ENCODE measurements around the gene MSLN.

Gene MSLN

DNA sequence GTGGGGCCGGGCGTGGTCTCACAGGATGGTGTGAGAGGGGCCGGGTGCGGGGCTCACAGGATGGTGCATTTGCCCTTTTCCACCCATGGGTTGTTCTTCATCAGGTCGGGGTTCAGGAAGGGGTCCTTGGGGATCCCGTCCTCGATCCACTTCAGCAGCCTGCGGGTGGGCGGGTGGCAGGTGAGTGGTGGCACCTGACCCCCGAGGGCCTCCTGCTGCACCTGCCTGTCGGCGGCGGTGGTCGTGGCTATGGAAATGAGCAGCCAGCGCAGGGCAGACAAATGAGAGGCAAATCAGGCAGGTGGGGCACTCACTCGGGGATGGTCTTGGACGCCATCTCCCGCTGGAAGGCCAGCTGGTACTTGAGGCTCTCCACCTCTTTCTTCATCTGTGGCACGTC lies 38.1 kb downstream of the MSLN start:
- H3K4me1 ChIP-seq (ENCODE audit: insufficient read depth, low read length, severe bottlenecking) = no peaks in the 10 kb centered on the region
- H3K9ac ChIP-seq (ENCODE audit: low read length) = no peak overlapping the region
- H3K9me2 ChIP-seq (ENCODE audit: low read depth, low read length) = no peaks in the 10 kb centered on the region
- peaks cover 23% of the 10 kb centered on the region for H3K36me3 ChIP-seq (ENCODE audit: insufficient read depth, low read length)
- peaks cover 13% of the 10 kb centered on the region; the same call in 1 of the 2 replicates for H3K27me3 ChIP-seq (ENCODE audit: insufficient read depth, low read length)
- H3K27ac ChIP-seq (ENCODE audit: low read depth, low read length, poor library complexity, severe bottlenecking) = no peak overlapping the region
- TF ChIP-seq, protein P1, sequence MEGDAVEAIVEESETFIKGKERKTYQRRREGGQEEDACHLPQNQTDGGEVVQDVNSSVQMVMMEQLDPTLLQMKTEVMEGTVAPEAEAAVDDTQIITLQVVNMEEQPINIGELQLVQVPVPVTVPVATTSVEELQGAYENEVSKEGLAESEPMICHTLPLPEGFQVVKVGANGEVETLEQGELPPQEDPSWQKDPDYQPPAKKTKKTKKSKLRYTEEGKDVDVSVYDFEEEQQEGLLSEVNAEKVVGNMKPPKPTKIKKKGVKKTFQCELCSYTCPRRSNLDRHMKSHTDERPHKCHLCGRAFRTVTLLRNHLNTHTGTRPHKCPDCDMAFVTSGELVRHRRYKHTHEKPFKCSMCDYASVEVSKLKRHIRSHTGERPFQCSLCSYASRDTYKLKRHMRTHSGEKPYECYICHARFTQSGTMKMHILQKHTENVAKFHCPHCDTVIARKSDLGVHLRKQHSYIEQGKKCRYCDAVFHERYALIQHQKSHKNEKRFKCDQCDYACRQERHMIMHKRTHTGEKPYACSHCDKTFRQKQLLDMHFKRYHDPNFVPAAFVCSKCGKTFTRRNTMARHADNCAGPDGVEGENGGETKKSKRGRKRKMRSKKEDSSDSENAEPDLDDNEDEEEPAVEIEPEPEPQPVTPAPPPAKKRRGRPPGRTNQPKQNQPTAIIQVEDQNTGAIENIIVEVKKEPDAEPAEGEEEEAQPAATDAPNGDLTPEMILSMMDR (IDR thresholded peaks at IDR 0.05; ENCODE audit: low read length) = no peak
- no peak for TF ChIP-seq EZH2 (IDR thresholded peaks at IDR 0.05; ENCODE audit: borderline replicate concordance, low read length)
- no peak overlapping the region for H3K4me3 ChIP-seq (ENCODE audit: low read depth, low read length, poor library complexity, severe bottlenecking)
- no peak overlapping the region for H2AFZ ChIP-seq (ENCODE audit: low read length)
- H3K4me2 ChIP-seq (ENCODE audit: low read length) = no peak overlapping the region
- H3F3A ChIP-seq (ENCODE audit: insufficient read depth, low read length) = no peaks in the 10 kb centered on the region
- no peaks in the 10 kb centered on the region for H3K79me2 ChIP-seq (ENCODE audit: insufficient read depth, low read length)
- no peaks in the 10 kb centered on the region for H4K20me1 ChIP-seq (ENCODE audit: insufficient read depth, low read length)
- no peaks in the 10 kb centered on the region for H3K9me3 ChIP-seq (ENCODE audit: low read length)

DNA sequence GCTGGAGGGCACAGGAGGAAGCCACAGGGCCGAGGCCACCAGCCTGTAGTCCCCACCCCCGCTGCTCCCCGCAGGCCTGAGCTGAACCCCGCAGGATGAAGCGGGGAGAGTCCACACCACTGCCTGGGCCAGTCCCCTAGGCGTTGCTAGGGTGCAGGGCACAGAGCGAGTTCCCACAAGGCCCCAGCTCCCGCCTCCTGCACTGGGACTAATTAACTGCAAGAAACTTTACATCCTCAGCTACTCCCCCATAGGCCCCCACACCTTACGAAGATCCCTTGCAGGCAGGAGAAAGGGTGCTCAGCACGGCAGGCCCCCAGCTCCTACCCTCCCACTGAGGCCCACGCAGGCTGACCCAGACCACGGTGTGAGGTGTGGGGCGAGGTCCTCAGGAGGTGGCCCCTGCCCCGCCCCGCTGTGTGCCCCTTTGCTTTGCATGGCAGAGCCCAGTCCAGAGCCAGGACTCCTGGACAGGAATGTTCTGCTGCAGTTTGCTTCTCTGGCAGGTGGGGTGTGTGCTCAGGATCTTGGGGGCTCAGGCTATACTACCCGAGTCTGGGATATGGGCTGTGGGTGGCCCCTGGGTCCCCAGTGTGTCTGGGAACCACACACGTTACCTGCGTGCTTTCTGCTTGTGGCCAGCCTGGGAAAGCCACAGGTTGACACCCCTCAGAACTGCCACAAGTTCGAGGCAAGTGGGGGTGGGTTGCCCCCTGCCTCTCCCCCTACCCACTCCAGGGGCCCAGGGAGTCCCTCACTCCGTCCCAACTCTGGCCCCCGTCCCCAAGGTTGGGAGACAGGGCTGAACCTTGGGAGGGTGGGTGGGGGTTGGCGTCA lies 38.8 kb downstream of the MSLN start:
- no peaks in the 10 kb centered on the region for H3K9me2 ChIP-seq (ENCODE audit: low read depth, low read length)
- peaks cover 22% of the 10 kb centered on the region for H3K36me3 ChIP-seq (ENCODE audit: insufficient read depth, low read length)
- peaks cover 13% of the 10 kb centered on the region; the same call in 1 of the 2 replicates for H3K27me3 ChIP-seq (ENCODE audit: insufficient read depth, low read length)
- no peak overlapping the region for H3K27ac ChIP-seq (ENCODE audit: low read depth, low read length, poor library complexity, severe bottlenecking)
- H3K79me2 ChIP-seq (ENCODE audit: insufficient read depth, low read length) = no peaks in the 10 kb centered on the region
- no peaks in the 10 kb centered on the region for H3F3A ChIP-seq (ENCODE audit: insufficient read depth, low read length)
- H3K4me1 ChIP-seq (ENCODE audit: insufficient read depth, low read length, severe bottlenecking) = no peaks in the 10 kb centered on the region
- no peaks in the 10 kb centered on the region for H4K20me1 ChIP-seq (ENCODE audit: insufficient read depth, low read length)
- no peaks in the 10 kb centered on the region for H3K9me3 ChIP-seq (ENCODE audit: low read length)
- H2AFZ ChIP-seq (ENCODE audit: low read length) = no peak overlapping the region
- TF ChIP-seq EZH2 (IDR thresholded peaks at IDR 0.05; ENCODE audit: borderline replicate concordance, low read length) = no peak
- TF ChIP-seq, protein P1 (IDR thresholded peaks at IDR 0.05; ENCODE audit: low read length) = no peak
- H3K9ac ChIP-seq (ENCODE audit: low read length) = no peak overlapping the region
- H3K4me2 ChIP-seq (ENCODE audit: low read length) = no peak overlapping the region
- no peak overlapping the region for H3K4me3 ChIP-seq (ENCODE audit: low read depth, low read length, poor library complexity, severe bottlenecking)

DNA sequence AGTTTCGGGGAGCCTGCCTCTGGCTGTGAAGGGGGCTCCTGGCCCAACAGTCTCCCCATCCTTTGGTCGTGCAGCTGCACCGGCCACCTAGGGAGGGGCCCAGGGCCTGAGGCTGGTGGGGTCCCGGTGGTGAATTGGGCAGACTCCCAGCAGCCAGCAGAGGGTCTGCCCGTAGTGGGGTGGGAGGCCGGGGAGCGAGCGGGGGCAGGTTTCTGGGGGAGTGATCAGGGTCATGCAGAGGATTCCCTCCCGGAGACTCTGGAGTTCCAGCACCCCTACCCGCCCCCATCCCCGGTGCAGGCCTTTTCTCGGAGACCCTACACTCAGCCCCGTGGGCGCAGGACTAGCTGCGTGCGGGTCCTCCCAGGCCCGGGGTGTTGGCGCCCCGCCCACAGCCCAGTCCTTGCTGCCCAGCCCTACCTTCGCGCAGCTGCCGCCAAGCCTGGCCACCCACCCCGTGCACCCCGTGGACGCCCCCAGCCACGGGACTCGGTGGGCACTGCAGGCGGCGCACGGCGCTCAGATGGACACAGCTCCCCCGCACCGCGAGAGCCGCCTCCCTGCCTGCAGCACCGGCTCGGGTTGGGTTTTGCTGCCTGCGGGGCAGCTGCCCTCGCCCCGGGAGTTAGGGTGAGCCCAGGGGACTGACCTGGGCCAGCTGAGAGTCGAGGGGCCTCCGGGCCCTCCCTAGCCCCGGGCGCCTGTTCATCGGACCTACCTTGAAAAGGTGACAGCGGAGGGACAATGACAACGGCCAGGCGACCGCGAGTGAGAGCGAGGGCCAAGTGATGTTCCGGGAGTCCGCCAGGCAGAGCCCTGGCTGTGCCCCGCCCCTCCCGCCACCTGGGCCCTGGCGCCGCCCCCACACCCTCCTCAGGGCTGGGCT lies 39.7 kb downstream of the MSLN start, which contains the start of gene GNG13:
TSS of gene GNG13 (minus strand) at position 787 of the 886 bp plus-strand sequence. CDS start 1,657 bp downstream, outside the sequence.
- Histone ChIP-seq H3K36me3 (ENCODE audit: insufficient read depth, low read length) (peaks cover 22% of the 10 kb centered on the region), H3K4me1 (ENCODE audit: insufficient read depth, low read length, severe bottlenecking) (no peaks in the 10 kb centered on the region), H3K9me2 (ENCODE audit: low read depth, low read length) (no peaks in the 10 kb centered on the region), H3K4me3 (ENCODE audit: low read depth, low read length, poor library complexity, severe bottlenecking) (no peak within 1 kb of the TSS), H3K27ac (ENCODE audit: low read depth, low read length, poor library complexity, severe bottlenecking) (no peak within 1 kb of the TSS), H3K27me3 (ENCODE audit: insufficient read depth, low read length) (peaks cover 13% of the 10 kb centered on the region; the same call in 1 of the 2 replicates), H3K79me2 (ENCODE audit: insufficient read depth, low read length) (no peaks in the 10 kb centered on the region), H3K9me3 (ENCODE audit: low read length) (no peaks in the 10 kb centered on the region), H2AFZ (ENCODE audit: low read length) (no peak within 1 kb of the TSS), H3K4me2 (ENCODE audit: low read length) (no peak within 1 kb of the TSS), H4K20me1 (ENCODE audit: insufficient read depth, low read length) (no peaks in the 10 kb centered on the region), H3F3A (ENCODE audit: insufficient read depth, low read length) (no peaks in the 10 kb centered on the region), H3K9ac (ENCODE audit: low read length) (no peak within 1 kb of the TSS)
- no peak for TF ChIP-seq EZH2 (IDR thresholded peaks at IDR 0.05; ENCODE audit: borderline replicate concordance, low read length)
- TF ChIP-seq, protein P1 (IDR thresholded peaks at IDR 0.05; ENCODE audit: low read length) = no peak

Data from OCI-LY1 (cell line).